GM21381 (cell line): ENCODE measurements around the gene PAK4.
"Not testable (repeated sequence)": the region's sequence is repeated elsewhere in the genome, so short reads cannot be mapped to it uniquely, and the experiment has no call there.

ENCODE experiments used
- ATAC-seq: cut with Tn5 transposase; IDR thresholded peaks from one replicate; pipeline ENCODE4 v1.9.1; 2021; ENCODE audit warnings: mild to moderate bottlenecking, moderate library complexity; ENCODE audit not compliant: unreplicated experiment

The PAK4 gene

GRCh38 chr19:39125554-39126311, at the start of gene PAK4:
Gene PAK4, plus strand, starts transcription at chr19:39125786. Its CDS starts 43,768 bp downstream, at chr19:39169554.
- peak; percentile 94 for ATAC-seq

DNA sequence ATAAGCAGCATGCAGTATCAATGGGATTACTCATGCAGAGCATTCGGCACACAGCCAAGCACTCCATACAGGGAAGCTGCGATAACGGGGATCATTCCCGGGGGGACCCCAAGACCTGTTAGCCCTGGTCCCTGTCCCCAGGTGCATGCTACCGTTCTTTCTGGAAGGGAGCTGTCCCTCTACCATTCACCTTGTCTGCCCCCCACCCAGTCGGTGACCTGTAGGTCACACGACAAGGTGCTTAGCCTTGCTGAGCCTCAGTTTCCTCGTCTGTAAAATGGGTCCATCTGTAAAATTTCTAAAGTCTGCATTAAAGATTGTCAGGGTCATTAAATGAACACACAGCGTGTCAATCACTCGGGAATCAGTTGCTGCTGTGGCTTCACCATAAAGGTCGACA, 48.3 kb upstream of the PAK4 start:
- ATAC-seq: no peak

- no peak for ATAC-seq
Observed at GRCh38 chr19:39078436-39079200, 47.0 kb upstream of the PAK4 start.

GRCh38 chr19:39080431-39080830, 45.2 kb upstream of the PAK4 start:
- ATAC-seq: no peak

DNA sequence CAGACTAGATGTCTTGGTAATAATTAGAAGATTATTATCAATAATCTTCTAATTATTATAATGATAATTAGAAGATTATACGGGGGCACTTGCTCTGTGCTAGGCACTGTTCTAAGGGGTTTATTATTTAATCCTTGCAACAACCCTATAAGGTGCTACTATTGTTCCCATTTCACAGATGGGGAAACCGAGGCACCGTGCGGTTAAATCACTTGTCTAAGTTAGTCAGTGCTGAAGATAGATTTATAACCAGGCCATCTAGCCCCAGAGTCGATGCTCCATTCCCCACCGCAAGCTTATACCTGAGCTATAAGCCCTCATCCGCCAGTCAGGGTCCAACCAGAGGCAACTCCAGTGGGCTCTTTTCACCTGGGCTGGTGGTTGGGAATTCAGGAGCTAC, 43.4 kb upstream of the PAK4 start:
- no peak for ATAC-seq

DNA sequence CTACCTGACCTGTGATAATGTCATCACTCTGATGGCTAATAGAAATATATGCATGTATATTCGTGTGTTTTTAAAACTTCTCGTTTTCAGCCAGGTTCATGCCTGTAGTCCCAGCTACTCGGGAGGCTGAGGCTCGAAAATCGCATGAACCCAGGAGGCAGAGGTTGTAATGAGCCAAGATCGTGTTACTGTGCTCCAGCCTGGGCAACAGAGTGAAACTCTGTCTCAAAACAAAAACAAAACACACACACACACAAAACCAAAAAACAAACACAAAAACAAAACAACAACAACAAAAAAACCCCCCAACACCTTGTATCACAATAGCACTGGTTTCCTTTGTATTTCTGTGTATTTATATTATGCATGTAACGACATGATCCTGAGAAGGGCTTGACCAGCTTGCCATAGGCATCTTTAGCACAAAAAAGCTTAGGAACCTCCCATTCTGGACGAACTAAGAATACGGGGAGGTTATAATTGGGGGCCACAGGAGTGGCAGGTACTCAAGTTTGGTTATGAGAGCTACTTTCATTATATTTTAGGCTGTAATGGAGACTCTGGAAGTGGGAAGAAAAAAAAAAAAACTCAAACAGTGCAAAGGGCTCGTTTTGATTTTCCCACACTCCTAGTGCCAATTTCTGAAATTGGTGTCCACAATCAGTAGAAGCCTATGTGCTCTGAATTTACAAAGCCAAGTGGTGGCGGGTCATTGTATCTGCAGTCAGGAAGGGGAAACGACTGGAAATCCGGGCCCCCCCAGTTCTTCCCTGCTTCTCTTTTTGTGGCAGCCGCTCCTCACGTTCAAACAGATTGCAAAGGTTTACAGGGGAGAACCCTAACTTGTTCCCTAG, 42.6 kb upstream of the PAK4 start:
- ATAC-seq: no peak

DNA sequence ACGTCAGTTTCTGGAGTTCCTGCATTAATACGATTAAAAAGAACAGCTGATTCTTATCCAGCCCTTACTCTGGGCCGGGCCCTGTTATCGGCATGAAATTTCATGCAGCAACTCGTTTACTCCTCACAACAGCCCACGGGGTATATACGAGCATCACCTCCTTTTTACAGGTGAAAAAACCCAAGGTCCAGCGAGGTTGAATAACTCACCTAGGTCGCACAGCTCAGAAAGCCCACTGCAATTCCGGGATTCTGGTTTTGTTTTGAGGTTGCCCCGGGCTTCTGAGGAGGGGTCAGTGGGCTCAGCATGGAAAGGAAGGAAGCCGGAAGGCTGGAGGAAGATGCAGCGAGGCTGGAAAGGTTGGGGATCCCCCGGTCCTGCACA, 42.0 kb upstream of the PAK4 start:
- no peak for ATAC-seq

- no peak for ATAC-seq
Observed at GRCh38 chr19:39083983-39084731, 41.4 kb upstream of the PAK4 start, which contains the start of gene ACP7. Gene ACP7, plus strand, starts transcription at chr19:39084368. Its CDS starts 902 bp downstream, at chr19:39085270.

DNA sequence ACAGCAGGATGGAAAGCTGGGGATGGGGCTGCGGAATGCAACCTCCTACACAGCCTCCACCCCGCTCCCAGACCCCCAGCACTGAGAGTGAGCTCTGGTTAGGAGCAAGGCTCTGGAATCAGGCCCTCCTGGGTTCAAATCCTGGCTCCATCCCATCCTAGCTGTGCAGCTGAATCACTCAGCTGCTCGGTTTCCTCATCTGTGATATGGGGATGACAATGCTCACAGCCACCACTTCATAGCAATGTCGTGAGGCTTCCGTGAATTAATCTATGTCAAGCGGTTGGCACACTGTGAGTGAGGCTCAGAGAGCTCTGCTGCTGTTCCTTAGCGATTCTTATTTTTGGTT, 40.9 kb upstream of the PAK4 start:
- no peak for ATAC-seq

DNA sequence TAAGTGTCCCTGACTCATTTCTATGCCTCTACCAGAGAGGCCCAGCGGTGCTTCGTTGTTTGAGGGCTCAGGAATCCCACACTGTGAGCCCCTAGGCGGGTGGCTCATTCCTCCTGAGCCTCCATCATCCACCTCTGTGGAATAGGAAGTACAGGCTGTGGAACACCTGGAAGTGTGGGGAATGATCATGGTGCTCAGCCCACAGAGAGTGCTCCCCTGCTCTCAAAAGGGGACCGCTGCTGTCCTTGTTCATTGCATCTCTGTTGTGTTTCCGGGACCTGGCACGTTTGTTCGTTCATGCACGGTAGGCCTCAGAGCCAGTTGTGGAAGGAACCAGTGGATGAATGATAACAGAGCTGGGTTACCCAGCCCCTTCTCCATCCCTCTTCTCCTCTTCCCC, 40.2 kb upstream of the PAK4 start:
- no peak for ATAC-seq

GRCh38 chr19:39086386-39086785, 39.2 kb upstream of the PAK4 start:
- no peak for ATAC-seq

GRCh38 chr19:39087907-39088686, 37.5 kb upstream of the PAK4 start:
- ATAC-seq: no peak

- not testable (repeated sequence) for ATAC-seq
Observed at GRCh38 chr19:39090016-39090415, 35.6 kb upstream of the PAK4 start.

- ATAC-seq: no peak
Observed at GRCh38 chr19:39090881-39091280, 34.7 kb upstream of the PAK4 start.

DNA sequence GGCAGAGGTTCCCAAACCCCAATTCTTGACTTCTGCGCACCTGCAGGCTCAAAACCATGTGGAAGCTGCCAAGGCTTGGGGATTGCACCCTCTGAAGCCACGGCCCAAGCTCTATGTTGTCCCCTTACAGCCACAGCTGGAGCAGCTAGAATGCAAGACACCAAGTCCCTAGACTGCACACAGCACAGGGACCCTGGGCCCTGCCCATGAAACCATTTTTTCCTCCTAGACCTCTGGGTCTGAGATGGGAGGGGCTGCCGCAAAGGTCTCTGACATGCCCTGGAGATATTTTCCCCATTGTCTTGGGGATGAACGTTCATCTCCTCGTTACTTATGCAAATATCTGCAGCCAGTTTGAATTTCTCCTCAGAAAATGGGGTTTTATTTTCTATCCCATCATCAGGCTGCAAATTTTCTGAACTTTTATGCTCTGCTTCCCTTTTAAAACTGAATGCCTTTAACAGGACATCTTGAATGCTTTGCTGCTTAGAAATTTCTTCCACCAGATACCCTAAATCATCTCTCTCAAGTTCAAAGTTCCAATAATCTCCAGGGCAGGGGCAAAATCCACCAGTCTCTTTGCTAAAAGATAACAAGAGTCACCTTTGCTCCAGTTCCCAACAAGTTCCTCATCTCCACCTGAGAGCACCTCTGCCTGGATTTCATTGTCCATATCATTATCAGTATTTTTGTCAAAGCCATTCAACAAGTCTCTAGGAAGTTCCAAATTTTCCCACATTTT, 29.6 kb upstream of the PAK4 start:
- not testable (repeated sequence) for ATAC-seq

GRCh38 chr19:39097299-39097698, 28.3 kb upstream of the PAK4 start:
- no peak for ATAC-seq

- no peak for ATAC-seq
Observed at GRCh38 chr19:39097721-39098120, 27.9 kb upstream of the PAK4 start.

GRCh38 chr19:39098365-39099269, 27.0 kb upstream of the PAK4 start:
- no peak for ATAC-seq
